Spleen (tissue), 7 donors: ENCODE data around the gene C14orf180.

Source experiments
- CTCF ChIP-seq, 11 experiments: fragments of 200-600 bp in 7 of 11; fragments of 450-650 bp in 4 of 11; sonication (generic) in 4 of 11; IDR thresholded peaks in 8 of 11; conservative IDR thresholded peaks in 3 of 11; 1 replicate in 7 of 11; 2 replicates in 4 of 11; pipeline versions ENCODE4 v1.4.0 to v1.8.0; 2016 to 2021; ENCODE audit warnings: antibody characterized with exemption in 11 of 11, inconsistent platforms in 4 of 11, mild to moderate bottlenecking in 1 of 11
- POLR2A ChIP-seq, 3 donors: fragments of 450-650 bp; IDR thresholded peaks; one replicate each; pipeline ENCODE4 v1.5.1; 2017; ENCODE audit warnings: antibody characterized with exemption in 3 of 3, mild to moderate bottlenecking in 1 of 3
- POLR2AphosphoS5 ChIP-seq, 3 donors: sonication (generic); formaldehyde crosslinking; IDR thresholded peaks; one replicate each; pipeline ENCODE4 v1.5.1; 2017; ENCODE audit warnings: antibody characterized with exemption in 3 of 3
- donor health status: DM: no; HTN: no; CAD: no; lungs with moderate emphysema.
- donor health status: DM: no; HTN: no; CAD: no.
- donor health status: DM: no; HTN: no; CAD: no.

DNA sequence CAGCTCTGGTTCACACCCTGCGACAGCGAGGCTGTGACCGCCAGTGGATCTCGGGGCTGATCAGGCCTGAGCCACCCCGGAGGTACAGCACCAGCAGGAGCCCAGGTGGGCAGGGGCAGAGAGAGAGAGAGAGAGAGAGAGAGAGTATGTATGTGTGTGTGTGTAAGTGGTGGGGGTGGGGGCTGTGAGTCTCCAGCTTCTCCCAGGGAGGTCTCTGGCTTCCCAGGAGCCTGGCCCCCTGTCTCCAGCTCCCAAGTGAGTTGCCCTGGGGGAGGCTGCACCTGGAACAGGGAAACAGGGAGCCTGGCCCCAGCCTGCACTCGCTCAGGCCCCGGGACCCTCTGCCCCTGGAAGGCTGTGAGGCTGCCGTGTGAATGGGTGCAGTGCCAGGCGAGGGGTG is 2.0 kb downstream of the C14orf180 start:
- no peak for TF ChIP-seq CTCF (IDR thresholded peaks at IDR 0.05 in 8 of 11, conservative IDR thresholded peaks at IDR 0.05 in 3 of 11)
- no peak for TF ChIP-seq POLR2A (IDR thresholded peaks at IDR 0.05)
- TF ChIP-seq POLR2AphosphoS5 (IDR thresholded peaks at IDR 0.05): no peak
